Limb (tissue), 2 donors: ENCODE data around the gene SH3BP4.

Source experiments
- DNase-seq, 2 donors: peaks; one replicate each; pipeline ENCODE4 v3.0.0-alpha.2; 2016; ENCODE audit errors: extremely low spot score in 2 of 2

The SH3BP4 gene

GRCh38 chr2:235086481-235087184 is 134.8 kb downstream of the SH3BP4 start:
- DNase-seq: no peak

GRCh38 chr2:235087832-235088495 is 136.1 kb downstream of the SH3BP4 start:
- peak; percentile 52 to 84 for DNase-seq

- DNase-seq: peak; percentile 27 to 49
Measured at GRCh38 chr2:235088496-235088921, 136.7 kb downstream of the SH3BP4 start.

- DNase-seq: no peak
Measured at GRCh38 chr2:235091421-235091820, 139.6 kb downstream of the SH3BP4 start.

- no peak for DNase-seq
Measured at GRCh38 chr2:235091983-235092382, 140.2 kb downstream of the SH3BP4 start.

GRCh38 chr2:235092433-235093223 is 140.8 kb downstream of the SH3BP4 start:
- DNase-seq: no peak

- no peak for DNase-seq
Measured at GRCh38 chr2:235094457-235094856, 142.6 kb downstream of the SH3BP4 start.

- no peak for DNase-seq
Measured at GRCh38 chr2:235095569-235095968, 143.8 kb downstream of the SH3BP4 start.

GRCh38 chr2:235096447-235096846 is 144.6 kb downstream of the SH3BP4 start:
- DNase-seq: no peak

GRCh38 chr2:235097196-235097595 is 145.4 kb downstream of the SH3BP4 start:
- DNase-seq: peak in 1 of 2 donors; percentile 11

GRCh38 chr2:235098269-235098668 is 146.5 kb downstream of the SH3BP4 start:
- DNase-seq: no peak

- peak in 1 of 2 donors; percentile 14 for DNase-seq
Measured at GRCh38 chr2:235098736-235099494, 147.1 kb downstream of the SH3BP4 start.

GRCh38 chr2:235102896-235103295 is 151.1 kb downstream of the SH3BP4 start:
- DNase-seq: no peak
